HepG2 (cell line): ENCODE measurements around the gene MAML1. TPM values are rescaled to one million over a fixed set of nuclear protein-coding genes. Genes with fewer than 3 reads are reported as not detected.

Experiments used
- ARHGAP35 ChIP-seq: sonication (generic); formaldehyde crosslinking; IDR thresholded peaks from 2 replicates; pipeline ENCODE4 v1.9.0; 2022; ENCODE audit warnings: mild to moderate bottlenecking, inconsistent platforms, moderate library complexity, missing genetic modification reagents, borderline replicate concordance
- CC2D1A ChIP-seq: sonication (generic); formaldehyde crosslinking; IDR thresholded peaks from 2 replicates; pipeline ENCODE4 v1.8.1; 2023; ENCODE audit warnings: mild to moderate bottlenecking, missing genetic modification reagents
- CEBPB ChIP-seq: IDR thresholded peaks from 2 replicates; pipeline ENCODE4 v1.6.1; 2011; ENCODE audit warnings: low read depth, low read length, improper control_type of control experiment, borderline replicate concordance
- GATAD1 ChIP-seq: IDR thresholded peaks from 2 replicates; pipeline ENCODE4 v1.6.1; 2016; ENCODE audit warnings: missing genetic modification reagents, missing compliant biosample characterization
- HNF4A ChIP-seq: sonication (generic); formaldehyde crosslinking; IDR thresholded peaks from 2 replicates; pipeline ENCODE4 v1.4.0; 2020; ENCODE audit warnings: missing genetic modification reagents
- IKZF1 ChIP-seq: fragments of 450-650 bp; IDR thresholded peaks from 2 replicates; pipeline ENCODE4 v1.7.1; 2016
- IRF9 ChIP-seq: sonication (generic); formaldehyde crosslinking; IDR thresholded peaks from 2 replicates; pipeline ENCODE4 v1.8.0; 2022; ENCODE audit warnings: missing genetic modification reagents, mild to moderate bottlenecking, borderline replicate concordance
- MAFF ChIP-seq: IDR thresholded peaks from 2 replicates; pipeline ENCODE4 v1.6.1; 2011; ENCODE audit warnings: low read depth, low read length, improper control_type of control experiment
- PBX2 ChIP-seq: IDR thresholded peaks from 2 replicates; pipeline ENCODE4 v1.6.1; 2016; ENCODE audit warnings: control low read depth
- PRDM4 ChIP-seq: sonication (generic); formaldehyde crosslinking; IDR thresholded peaks from 2 replicates; pipeline ENCODE4 v1.9.0; 2021; ENCODE audit warnings: missing genetic modification reagents, borderline replicate concordance
- SIX1 ChIP-seq: sonication (generic); formaldehyde crosslinking; IDR thresholded peaks from 2 replicates; pipeline ENCODE4 v1.4.0; 2020; ENCODE audit warnings: missing genetic modification reagents, borderline replicate concordance
- SRSF4 ChIP-seq: fragments of 200-400 bp; formaldehyde crosslinking; IDR thresholded peaks from one replicate; pipeline ENCODE4 v1.6.1; 2018; ENCODE audit warnings: mild to moderate bottlenecking, low read depth, low read length, moderate library complexity; ENCODE audit not compliant: poor library complexity, severe bottlenecking
- ZBTB46 ChIP-seq: sonication (generic); formaldehyde crosslinking; IDR thresholded peaks from 2 replicates; pipeline ENCODE4 v1.4.0; 2020; ENCODE audit warnings: mild to moderate bottlenecking, missing genetic modification reagents, borderline replicate concordance
- ZNF24 ChIP-seq: fragments of 450-650 bp; IDR thresholded peaks from 2 replicates; pipeline ENCODE4 v1.6.1; 2017; ENCODE audit warnings: antibody characterized with exemption, mild to moderate bottlenecking
- ZNF329 ChIP-seq: sonication (generic); formaldehyde crosslinking; IDR thresholded peaks from 2 replicates; pipeline ENCODE4 v1.9.0; 2021; ENCODE audit warnings: low read depth, mild to moderate bottlenecking, missing genetic modification reagents
- ZNF501 ChIP-seq: sonication (generic); formaldehyde crosslinking; IDR thresholded peaks from 2 replicates; pipeline ENCODE4 v1.5.1; 2020; ENCODE audit warnings: mild to moderate bottlenecking, moderate library complexity, missing genetic modification reagents
- ZNF576 ChIP-seq: sonication (generic); formaldehyde crosslinking; IDR thresholded peaks from 2 replicates; pipeline ENCODE4 v1.4.0; 2020; ENCODE audit warnings: mild to moderate bottlenecking, missing genetic modification reagents
- ZNF615 ChIP-seq: sonication (generic); formaldehyde crosslinking; IDR thresholded peaks from 2 replicates; pipeline ENCODE4 v1.5.0; 2020; ENCODE audit warnings: mild to moderate bottlenecking, missing genetic modification reagents, borderline replicate concordance
- ZNF652 ChIP-seq: IDR thresholded peaks from 2 replicates; pipeline ENCODE4 v1.6.1; 2016; ENCODE audit warnings: low read depth, borderline replicate concordance
- ZNF839 ChIP-seq: sonication (generic); formaldehyde crosslinking; IDR thresholded peaks from 2 replicates; pipeline ENCODE4 v1.4.0; 2020; ENCODE audit warnings: missing genetic modification reagents, mild to moderate bottlenecking, borderline replicate concordance
- ZSCAN29 ChIP-seq: sonication (generic); formaldehyde crosslinking; conservative IDR thresholded peaks from 2 replicates; pipeline ENCODE4 v1.4.0; 2020; ENCODE audit warnings: mild to moderate bottlenecking, missing genetic modification reagents
- polyA plus RNA-seq, 8 experiments: library from polyadenylated mRNA; depleted of rRNA in 3 of 8; stranded (reverse) in 7 of 8; unstranded in 1 of 8; fragments of >200 nt; fragmentation: Illumina TruSeq in 4 of 8; extraction: Trizol in 4 of 8; gene quantifications; 2 replicates each; pipeline versions ENCODE4 v1.2.1 to v1.2.3, GENCODE V29; 2011 to 2016; ENCODE audit warnings: low read depth in 4 of 8, missing spikeins in 1 of 8, mixed read lengths in 1 of 8; ENCODE audit not compliant: insufficient read depth in 1 of 8
- total RNA-seq, 5 experiments: library from RNA; depleted of rRNA; stranded (reverse); fragments of >200 nt; fragmentation: Illumina TruSeq; extraction: Trizol; gene quantifications; 2 replicates each; pipeline ENCODE4 v1.2.3, GENCODE V29; 2016; ENCODE audit warnings: low read depth in 1 of 5

The MAML1 gene
- total and polyA plus RNA-seq, 2 of the 13 experiments (the other 11 are each of a cell fraction or from before 2014, with no cell fraction given): 10.0 to 10.8 TPM

GRCh38 chr5:179792612-179793467 lies 60.2 kb downstream of the MAML1 start (continued):
- TF ChIP-seq ZNF615 (CRISPR knock-in tag) (no peak), PRDM4 (CRISPR knock-in tag) (no peak), ZNF576 (CRISPR knock-in tag) (no peak), MAFF (no peak), SIX1 (CRISPR knock-in tag) (no peak), ZNF329 (CRISPR knock-in tag) (no peak), SRSF4 (no peak), ZBTB46 (CRISPR knock-in tag) (no peak), ARHGAP35 (CRISPR knock-in tag) (no peak), ZNF652 (CRISPR knock-in tag) (no peak), ZNF839 (CRISPR knock-in tag) (no peak), IKZF1 (no peak), ZNF24 (no peak), HNF4A (peak; percentile 57), GATAD1 (CRISPR knock-in tag) (no peak), ZSCAN29 (CRISPR knock-in tag) (no peak), IRF9 (CRISPR knock-in tag) (no peak), PBX2 (CRISPR knock-in tag) (no peak), CEBPB (no peak), ZNF501 (0 out of 2 replicates have a peak, but pooled peaks have one; percentile 15), CC2D1A (CRISPR knock-in tag) (no peak)
